Measurements from ENCODE around the gene PILRB. TPM values are rescaled to one million over a fixed set of nuclear protein-coding genes. Genes with fewer than 3 reads are reported as not detected.
"Not testable (repeated sequence)": the region's sequence is repeated elsewhere in the genome, so short reads cannot be mapped to it uniquely, and the experiment has no call there.

PILRB gene
- polyA plus RNA-seq (2012; ENCODE audit: missing spikeins) = 20.5 TPM

DNA sequence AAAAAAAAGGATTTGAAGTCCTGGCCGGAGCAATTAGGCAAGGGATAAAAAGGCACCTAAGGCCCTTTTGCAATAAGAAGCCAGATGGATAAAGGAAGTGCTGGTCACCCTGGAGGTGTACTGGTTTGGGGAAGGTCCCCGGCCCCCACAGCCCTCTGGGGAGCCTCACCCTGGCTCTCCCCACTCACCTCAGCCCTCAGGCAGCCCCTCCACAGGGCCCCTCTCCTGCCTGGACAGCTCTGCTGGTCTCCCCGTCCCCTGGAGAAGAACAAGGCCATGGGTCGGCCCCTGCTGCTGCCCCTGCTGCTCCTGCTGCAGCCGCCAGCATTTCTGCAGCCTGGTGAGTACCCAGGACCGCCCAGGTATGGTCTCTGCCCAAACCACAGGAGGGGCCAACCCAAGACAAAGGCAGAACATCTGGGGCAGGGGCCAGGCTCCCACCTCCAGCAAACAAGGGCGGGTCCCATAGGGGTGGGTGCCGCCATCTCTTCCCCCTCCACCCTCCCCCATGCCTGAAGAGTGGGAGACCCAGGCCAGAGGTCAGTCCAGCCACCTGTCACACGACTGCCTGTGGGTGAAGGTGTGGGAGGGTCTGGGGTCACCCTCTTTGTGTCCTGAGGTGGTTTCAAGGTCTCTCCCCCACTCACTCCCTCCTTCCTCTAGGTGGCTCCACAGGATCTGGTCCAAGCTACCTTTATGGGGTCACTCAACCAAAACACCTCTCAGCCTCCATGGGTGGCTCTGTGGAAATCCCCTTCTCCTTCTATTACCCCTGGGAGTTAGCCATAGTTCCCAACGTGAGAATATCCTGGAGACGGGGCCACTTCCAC is at the start of gene PILRB:
Gene PILRB, plus strand, starts transcription at position 91 of the 830 bp plus-strand sequence. Its CDS starts 186 bp downstream, at position 277.
- peak; percentile 93 for FAIRE-seq
- TF ChIP-seq POLR2AphosphoS5 (IDR thresholded peaks at IDR 0.05; ENCODE audit: low read depth, low read length) (no peak; the same call in 1 of the 2 replicates), POLR2A (IDR thresholded peaks at IDR 0.05; ENCODE audit: low read depth, low read length) (0 out of 2 replicates have a peak, but pooled peaks have one; percentile 36), TAF1 (IDR thresholded peaks at IDR 0.05; ENCODE audit: borderline replicate concordance, low read depth, low read length) (no peak)
- DNase-seq (ENCODE audit: insufficient read length) = no peak

DNA sequence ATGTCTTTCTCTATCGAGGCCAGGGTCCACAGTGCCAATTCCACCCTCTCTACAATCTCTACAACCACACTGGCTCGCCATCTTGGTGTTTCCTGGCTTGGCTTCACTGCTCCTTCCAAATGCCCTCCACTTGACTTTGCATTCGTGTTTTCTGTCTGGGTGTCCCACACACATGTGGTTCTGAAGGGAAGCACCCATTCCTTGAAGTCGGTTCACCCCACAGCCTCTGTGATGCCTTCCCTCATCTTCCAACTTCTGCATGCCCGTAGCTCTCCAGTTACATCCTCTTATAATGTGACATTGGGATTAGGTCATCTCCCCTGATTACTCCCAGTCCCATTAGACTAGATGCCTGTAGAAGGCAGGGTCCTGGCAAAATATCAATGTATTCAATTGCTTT is 39.6 kb upstream of the PILRB start:
- FAIRE-seq; DNase-seq (ENCODE audit: insufficient read length): not testable (repeated sequence)

GRCh38 chr7:100321648-100322047 is 36.3 kb upstream of the PILRB start:
- not testable (repeated sequence) for FAIRE-seq

DNA sequence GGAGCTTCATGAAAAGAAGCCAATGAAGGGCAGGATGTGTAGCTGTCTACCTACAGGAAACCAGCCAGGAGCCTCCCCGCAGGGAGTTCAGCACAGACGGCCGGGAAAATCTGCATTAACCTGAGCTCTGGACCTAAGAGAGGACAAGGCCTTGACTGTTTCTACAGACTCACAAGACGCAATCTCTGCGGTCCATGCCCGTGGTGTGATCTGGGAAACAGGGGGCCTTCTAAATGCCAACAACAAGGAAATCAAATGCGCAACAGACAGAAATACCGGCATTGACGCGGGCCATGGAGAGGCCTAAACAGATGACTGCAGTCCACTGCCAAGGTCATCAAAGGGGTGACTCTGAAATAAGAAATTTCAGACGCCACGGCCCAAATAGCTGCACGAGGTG is 33.7 kb upstream of the PILRB start:
- not testable (repeated sequence) for FAIRE-seq; DNase-seq (ENCODE audit: insufficient read length)

More at GRCh38 chr7:100321648-100322047, 36.3 kb upstream of the PILRB start:
- not testable (repeated sequence) for DNase-seq (ENCODE audit: insufficient read length)

DNA sequence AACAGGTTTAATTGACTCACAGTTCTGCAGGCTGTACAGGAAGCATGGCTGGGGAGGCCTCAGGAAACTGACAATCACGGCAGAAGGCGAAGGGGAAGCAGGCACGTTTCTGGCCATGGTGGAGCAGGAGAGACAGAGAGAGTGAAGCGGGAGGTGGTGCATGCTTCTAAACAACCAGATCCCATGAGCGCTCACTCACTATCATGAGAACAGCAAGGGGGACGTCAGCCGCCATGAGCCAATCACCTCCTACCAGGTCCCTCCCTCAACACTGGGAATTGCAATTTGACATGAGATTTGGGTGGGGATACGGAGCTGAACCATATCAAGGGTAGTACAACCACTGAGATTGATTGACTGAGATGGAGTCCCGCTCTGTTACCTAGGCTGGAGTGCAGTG is 32.2 kb upstream of the PILRB start:
- not testable (repeated sequence) for FAIRE-seq; DNase-seq (ENCODE audit: insufficient read length)

DNA sequence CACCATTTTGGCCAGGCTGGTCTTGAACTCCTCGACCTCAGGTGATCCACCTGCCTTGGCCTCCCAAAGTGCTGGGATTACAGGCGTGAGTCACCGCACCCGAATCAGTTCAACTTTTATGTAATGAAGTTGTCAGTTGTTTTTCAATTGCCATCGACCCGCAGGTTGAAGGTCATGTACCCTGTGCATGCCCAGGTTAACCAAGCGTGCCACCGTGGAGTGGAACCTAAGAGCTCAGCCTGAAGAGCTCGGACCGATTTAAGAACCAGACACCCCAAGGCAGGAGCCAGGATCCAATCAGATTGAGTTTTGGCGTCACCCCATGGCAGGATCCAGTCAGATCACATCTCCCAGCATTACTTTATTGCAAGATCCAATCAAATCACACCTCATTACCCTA is 31.0 kb upstream of the PILRB start:
- not testable (repeated sequence) for DNase-seq (ENCODE audit: insufficient read length); FAIRE-seq

GRCh38 chr7:100335566-100336466 is 22.1 kb upstream of the PILRB start:
- FAIRE-seq = not testable (repeated sequence)

GRCh38 chr7:100338083-100338696 is 19.7 kb upstream of the PILRB start:
- FAIRE-seq; DNase-seq (ENCODE audit: insufficient read length): not testable (repeated sequence)

More at GRCh38 chr7:100335566-100336466, 22.1 kb upstream of the PILRB start:
- TF ChIP-seq POLR2AphosphoS5 (IDR thresholded peaks at IDR 0.05; ENCODE audit: low read depth, low read length) (peak; percentile 95), POLR2A (IDR thresholded peaks at IDR 0.05; ENCODE audit: low read depth, low read length) (peak; percentile 96)
- DNase-seq (ENCODE audit: insufficient read length) = peak; percentile 83

GRCh38 chr7:100341286-100341685 is 16.6 kb upstream of the PILRB start:
- not testable (repeated sequence) for FAIRE-seq; DNase-seq (ENCODE audit: insufficient read length)

DNA sequence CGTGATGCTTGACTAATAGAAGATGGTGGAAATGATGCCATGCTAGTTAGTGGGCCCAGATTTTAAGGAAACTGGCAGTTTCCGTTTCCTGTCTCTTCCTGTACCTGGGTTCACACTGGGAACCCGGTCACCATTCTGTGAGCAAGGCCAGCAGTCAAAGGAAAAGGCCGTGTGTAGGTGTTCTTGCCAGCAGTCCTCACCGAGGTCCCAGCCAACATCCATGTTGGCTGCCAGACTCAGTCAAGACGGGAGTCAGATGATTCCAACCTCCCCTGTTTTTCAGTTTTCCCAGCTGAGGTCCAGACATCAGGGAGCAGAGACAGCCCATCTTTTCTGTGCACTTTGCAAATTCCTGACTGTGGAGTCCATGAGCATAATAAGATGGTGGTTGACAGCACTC is 15.2 kb upstream of the PILRB start:
- FAIRE-seq (no peak), DNase-seq (ENCODE audit: insufficient read length) (no peak)

GRCh38 chr7:100344124-100344559 is 13.8 kb upstream of the PILRB start:
- not testable (repeated sequence) for FAIRE-seq; DNase-seq (ENCODE audit: insufficient read length)

More for the DNA sequence above, 15.2 kb upstream of the PILRB start:
- TF ChIP-seq POLR2AphosphoS5 (IDR thresholded peaks at IDR 0.05; ENCODE audit: low read depth, low read length) (no peak), POLR2A (IDR thresholded peaks at IDR 0.05; ENCODE audit: low read depth, low read length) (no peak), TAF1 (IDR thresholded peaks at IDR 0.05; ENCODE audit: borderline replicate concordance, low read depth, low read length) (no peak)

DNA sequence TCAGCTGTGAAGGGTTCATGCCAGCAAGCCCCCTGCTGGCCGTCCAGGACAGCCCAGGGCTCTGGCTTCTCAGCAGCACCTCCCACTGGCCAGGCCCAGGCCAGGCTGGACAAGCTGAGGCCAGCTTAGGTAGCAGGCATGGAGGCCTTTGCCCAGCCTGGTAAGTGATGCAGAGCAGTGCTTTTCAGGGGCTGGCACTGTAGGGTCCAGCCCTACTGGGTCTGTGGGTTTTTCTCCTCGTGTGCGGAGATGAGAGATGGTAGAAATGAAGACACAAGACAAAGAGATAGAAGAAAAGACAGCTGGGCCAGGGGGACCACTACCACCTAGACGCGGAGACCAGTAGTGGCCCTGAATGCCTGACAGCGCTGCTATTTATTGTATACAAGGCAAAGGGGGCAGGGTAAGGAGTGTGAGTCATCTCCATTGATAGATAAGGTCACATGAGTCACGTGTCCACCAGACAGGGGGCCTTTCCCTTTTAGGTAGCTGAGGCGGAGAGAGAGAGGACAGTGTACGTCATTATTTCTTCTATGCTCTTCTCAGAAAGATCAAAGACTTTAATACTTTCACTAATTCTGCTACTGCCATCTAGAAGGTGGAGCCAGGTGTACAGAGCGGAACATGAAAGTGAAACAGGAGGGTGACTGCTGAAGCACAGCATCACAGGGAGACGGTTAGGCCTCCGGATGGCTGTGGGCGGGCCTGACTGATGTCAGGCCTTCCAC is 13.2 kb upstream of the PILRB start:
- peak; percentile 20; the same call in 1 of the 2 replicates for TF ChIP-seq POLR2A (IDR thresholded peaks at IDR 0.05; ENCODE audit: low read depth, low read length)
- not testable (repeated sequence) for DNase-seq (ENCODE audit: insufficient read length)
- FAIRE-seq = peak; percentile 96

GRCh38 chr7:100345288-100345672 is 12.6 kb upstream of the PILRB start:
- FAIRE-seq = not testable (repeated sequence)

More at GRCh38 chr7:100345288-100345672, 12.6 kb upstream of the PILRB start:
- not testable (repeated sequence) for DNase-seq (ENCODE audit: insufficient read length)

All from GM12892 (cell line).